Measurements from ENCODE around the gene SLC19A1.

SLC19A1 gene

GRCh38 chr21:45461806-45462341 is 80.4 kb downstream of the SLC19A1 start:
- no peak for DNase-seq

GRCh38 chr21:45461369-45461750 is 80.9 kb downstream of the SLC19A1 start:
- DNase-seq: no peak

GRCh38 chr21:45460611-45461368 is 81.5 kb downstream of the SLC19A1 start:
- no peak for DNase-seq

GRCh38 chr21:45460011-45460565 is 82.2 kb downstream of the SLC19A1 start:
- DNase-seq: no peak

GRCh38 chr21:45459171-45460010 is 82.8 kb downstream of the SLC19A1 start:
- DNase-seq: no peak

- no peak for DNase-seq
These were observed 83.7 kb downstream of the SLC19A1 start for GRCh38 chr21:45458281-45459170.

- DNase-seq: no peak
These were observed 84.4 kb downstream of the SLC19A1 start for GRCh38 chr21:45457832-45458172.

GRCh38 chr21:45457161-45457831 is 84.9 kb downstream of the SLC19A1 start:
- no peak for DNase-seq

- no peak for DNase-seq
These were observed 85.6 kb downstream of the SLC19A1 start for GRCh38 chr21:45456584-45457160.

GRCh38 chr21:45455674-45456583 is 86.3 kb downstream of the SLC19A1 start:
- peak; percentile 53 for DNase-seq

- DNase-seq: peak; percentile 77
These were observed 87.1 kb downstream of the SLC19A1 start for GRCh38 chr21:45454926-45455673.

- no peak for DNase-seq
These were observed 87.9 kb downstream of the SLC19A1 start for GRCh38 chr21:45454060-45454925.

GRCh38 chr21:45453308-45453950 is 88.8 kb downstream of the SLC19A1 start:
- DNase-seq: no peak

- no peak for DNase-seq
These were observed 89.4 kb downstream of the SLC19A1 start for GRCh38 chr21:45452696-45453307.

- no peak for DNase-seq
These were observed 90.5 kb downstream of the SLC19A1 start for GRCh38 chr21:45451771-45452182.

GRCh38 chr21:45451091-45451740 is 91.0 kb downstream of the SLC19A1 start:
- DNase-seq: no peak

- no peak for DNase-seq
These were observed 91.7 kb downstream of the SLC19A1 start for GRCh38 chr21:45450423-45451090.

All from DMS79 treated with DMSO at 0.1 percent for 48 hours (cell line).